DOHH2 (cell line): Measurements from ENCODE around the gene DNASE1L1.

Experiments
- CTCF ChIP-seq: fragments of 200-600 bp; sonication (generic); IDR thresholded peaks from one replicate; pipeline ENCODE4 v1.5.1; 2014; ENCODE audit warnings: antibody characterized with exemption, mild to moderate bottlenecking, low read depth, low read length; ENCODE audit not compliant: poor library complexity, severe bottlenecking
- EZH2phosphoT487 ChIP-seq: fragments of 200-600 bp; sonication (generic); IDR thresholded peaks from 2 replicates; pipeline ENCODE4 v1.6.1; 2017; ENCODE audit warnings: borderline replicate concordance, mild to moderate bottlenecking, antibody characterized with exemption, low read length, moderate library complexity, mixed read lengths

- TF ChIP-seq CTCF = no peak
- TF ChIP-seq EZH2phosphoT487 = no peak
These were observed 32.5 kb upstream of the DNASE1L1 start for GRCh38 chrX:154441564-154441963.
